ENCODE results near the gene STPG3.

STPG3 gene

DNA sequence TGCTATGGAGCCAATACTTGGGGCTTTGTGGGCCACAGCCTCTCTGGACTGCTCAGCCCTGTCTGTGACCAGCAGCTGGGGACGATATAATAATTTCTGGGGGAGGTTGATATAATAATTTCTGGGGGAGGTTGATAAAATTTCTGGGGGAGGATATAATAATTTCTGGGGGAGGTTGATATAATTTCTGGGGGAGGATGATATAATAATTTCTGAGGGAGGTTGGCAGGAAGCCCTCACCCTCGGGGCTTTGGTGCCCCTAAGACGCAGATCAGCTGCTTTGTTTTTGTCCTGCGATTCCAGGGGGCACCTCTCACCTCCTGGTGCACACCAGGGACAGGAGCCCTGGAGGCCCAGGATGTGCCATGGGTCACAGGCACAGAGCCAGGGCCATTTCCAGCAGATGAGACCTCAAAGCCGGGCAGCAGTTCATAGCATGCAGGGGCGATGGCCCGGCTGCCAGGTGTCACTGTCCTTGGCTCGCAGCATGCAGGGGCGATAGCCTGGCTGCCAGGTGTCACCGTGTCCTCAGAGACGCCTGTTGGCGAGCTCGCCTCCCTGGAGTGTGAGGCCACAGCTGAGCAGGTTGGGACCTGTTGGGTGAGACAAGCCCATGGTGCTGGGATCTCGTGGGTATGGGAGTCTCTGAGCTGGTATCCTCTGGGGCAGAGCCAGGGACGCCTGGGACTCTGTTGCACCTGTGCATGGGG, 22.7 kb downstream of the STPG3 start:
- Histone ChIP-seq H3K4me3 (no peak overlapping the region), H3K27ac (peak overlapping the region in 10 of 21 experiments; percentile 16 to 79 (median 54))

DNA sequence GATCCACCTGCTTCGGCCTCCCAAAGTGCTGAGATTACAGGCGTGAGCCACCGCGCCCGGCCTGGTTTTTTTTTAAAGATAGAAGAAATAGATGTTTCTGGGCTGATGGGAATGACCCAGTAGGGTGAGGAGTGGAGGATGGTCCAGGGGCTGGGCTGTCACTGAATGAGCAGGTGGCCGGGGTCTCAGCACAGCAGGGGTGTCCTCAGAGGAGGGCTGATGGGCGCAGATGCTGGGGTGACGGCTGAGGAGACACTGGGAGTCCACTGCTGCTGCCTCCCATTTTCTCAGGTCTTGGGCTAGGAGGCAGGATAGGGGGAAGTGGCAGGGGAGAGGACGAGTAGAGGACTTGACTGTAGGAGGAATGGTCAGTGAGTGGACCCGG, 24.1 kb downstream of the STPG3 start:
- Histone ChIP-seq H3K4me3 (no peak overlapping the region), H3K27ac (peak overlapping the region in 1 of 21 experiments; percentile 78)

DNA sequence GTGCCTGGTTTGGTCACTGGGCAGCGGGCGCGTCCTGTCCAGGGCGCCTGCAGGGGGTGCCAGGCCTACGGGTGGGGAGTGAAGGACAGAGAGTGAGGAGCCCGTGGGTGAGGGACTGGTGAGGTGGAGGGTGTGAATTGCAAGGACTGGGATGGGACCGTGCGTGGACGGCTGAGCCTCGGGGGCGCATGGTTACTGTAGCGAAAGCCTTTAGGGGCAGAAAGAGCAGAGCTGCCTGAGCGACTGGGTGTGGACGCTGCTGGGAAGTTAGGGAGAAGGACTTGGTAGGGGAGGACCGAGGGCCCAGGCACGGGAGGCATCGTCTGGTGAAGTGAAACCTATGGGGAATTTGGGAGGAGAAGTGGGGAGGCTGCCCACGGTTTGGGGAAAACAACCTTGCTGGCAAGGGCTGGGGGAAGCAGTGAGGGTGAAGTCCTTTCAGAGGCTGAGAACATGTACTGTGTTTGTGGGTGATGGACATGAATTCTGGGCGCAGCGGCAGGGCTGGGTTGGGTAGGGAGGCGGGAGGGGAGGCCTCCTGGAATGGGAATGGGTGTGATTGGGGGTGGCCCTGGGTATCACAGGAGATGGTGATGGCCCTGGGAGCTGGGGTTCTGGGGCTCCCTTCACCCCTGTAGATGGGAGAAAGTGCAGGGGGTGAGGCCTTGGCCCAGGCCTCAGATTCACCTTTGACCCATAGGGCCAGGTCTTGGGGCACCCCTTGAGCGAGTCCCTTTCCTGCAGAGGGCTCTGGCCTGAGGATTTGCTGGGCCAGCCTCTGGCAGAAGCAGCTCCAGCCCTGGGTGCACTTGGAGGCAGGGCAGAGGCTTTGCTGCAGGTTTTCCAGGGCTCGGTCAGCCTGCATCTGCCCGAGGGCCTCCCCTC, 24.7 kb downstream of the STPG3 start:
- Histone ChIP-seq H3K27ac (peak overlapping the region in 14 of 21 experiments; percentile 24 to 88 (median 75)), H3K4me3 (no peak overlapping the region)

DNA sequence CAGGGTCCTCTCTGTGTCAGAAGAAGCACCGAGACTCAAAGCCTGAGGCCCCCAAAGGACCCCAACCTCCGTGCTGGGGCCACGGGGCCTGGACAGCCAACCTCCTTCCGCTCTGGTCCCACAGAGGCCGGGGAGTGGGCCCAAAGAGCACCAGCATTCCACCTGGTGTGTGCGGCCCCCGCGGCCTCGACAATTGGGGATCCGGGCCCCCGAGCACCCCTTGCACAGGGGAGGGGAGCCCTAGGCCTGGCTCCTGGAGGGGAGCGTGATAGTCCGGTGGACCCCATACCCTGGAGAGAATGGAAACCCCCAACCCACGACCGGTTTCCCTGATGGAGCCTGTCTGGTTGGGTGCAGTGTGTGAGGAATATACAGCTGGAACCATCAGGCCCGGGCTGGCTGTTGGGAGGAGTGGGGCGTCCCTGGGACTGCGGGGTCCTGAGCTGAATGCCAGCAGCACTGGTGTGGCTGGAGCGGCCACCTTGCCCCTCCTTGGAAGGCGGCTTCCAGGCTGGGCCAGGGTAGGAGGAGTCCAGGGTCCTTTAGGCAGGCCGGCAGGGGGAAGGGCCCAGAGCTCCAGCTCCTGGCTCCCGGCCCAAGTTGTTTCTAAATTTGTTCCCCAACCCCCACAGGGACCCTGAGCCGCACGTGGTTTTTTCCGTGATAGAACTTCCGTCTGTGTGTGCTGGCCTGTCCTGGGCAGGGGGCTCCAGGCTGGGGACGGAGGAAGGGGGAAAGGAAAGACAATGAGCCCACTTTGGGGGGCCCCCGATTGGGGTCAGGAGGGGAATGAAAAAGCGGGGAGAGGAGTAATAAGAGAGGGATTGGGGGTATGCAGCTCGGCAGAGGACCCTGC, 25.6 kb downstream of the STPG3 start:
- Histone ChIP-seq H3K4me3 (peak overlapping the region; percentile 9 to 51 (median 41)), H3K27ac (peak overlapping the region; percentile 3 to 88 (median 75))

DNA sequence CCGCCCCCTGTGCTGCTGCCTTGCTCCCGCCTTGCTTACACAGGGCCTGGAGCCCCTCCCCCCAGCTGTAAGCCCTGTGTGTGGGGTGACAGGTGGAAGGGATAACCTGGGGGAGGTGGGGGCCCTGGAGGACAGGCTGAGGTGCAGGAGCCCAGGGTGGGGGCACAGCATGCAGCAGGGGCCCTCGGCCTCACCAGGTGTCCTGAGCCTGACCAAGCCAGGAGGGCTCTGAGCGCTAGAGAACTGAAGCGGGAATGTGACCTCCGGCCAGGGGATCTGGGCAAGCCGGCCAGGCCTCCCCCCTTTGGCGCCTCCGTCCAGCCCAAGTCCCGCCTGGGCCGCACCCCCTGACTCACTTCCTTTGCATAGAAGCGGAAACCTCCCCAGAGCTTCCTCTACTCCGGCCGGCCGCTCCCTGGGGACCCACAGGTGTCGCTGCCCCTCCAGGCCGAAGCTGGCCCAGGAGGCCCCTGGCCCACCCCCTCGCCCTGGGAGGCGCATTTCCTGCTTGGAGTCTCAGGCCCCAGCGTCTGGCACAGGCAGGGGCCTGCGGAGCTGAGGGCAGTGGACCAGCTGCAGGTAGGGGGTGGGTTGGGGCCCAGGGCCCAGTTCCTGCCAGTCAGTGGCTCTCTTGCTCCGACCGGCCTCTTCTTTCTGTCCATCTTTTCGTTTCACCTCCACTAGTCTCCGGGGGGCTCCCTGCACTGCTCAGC, 26.4 kb downstream of the STPG3 start, which contains the start of gene TOR4A:
Gene TOR4A, plus strand, starts transcription at position 398 of the 713 bp plus-strand sequence. CDS start 964 bp downstream, outside the sequence.
- H3K4me3 ChIP-seq: peak within 1 kb of the TSS; percentile 27 to 51 (median 41)
- peak within 1 kb of the TSS; percentile 21 to 88 (median 75) for H3K27ac ChIP-seq

DNA sequence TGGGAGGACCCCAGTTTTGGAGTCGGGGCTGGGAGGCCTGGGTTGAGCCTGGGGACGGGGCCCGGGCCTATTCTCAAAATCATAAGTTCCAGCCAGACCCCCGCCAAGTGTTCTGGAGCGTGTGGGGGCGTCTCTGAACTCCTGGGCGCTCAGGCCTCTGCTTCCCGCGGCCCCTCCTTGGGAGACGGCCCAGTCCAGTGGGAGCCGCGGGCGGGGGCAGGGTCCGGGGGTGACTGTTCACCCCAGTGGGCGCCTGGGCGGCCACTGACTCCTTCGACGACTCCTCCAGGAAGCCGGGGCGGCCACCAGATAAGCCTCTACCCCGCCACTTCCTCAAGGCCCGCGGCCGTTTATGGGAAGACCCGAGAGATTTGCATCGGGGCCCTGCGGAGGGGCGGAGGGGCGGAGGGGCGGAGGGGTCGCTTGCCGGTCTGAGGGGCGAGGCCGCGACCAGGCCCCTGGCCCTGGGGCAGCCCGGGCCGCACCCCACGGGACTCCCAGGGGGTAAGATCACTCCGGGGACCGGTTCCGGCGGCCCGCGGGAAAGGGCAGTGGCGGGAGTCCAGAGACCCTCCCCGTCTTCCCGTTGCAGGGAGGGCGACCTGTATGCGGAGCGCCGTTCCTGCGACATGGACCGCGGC, 27.1 kb downstream of the STPG3 start:
- Histone ChIP-seq H3K27ac (peak overlapping the region; percentile 21 to 88 (median 75)), H3K4me3 (peak overlapping the region; percentile 27 to 51 (median 41))

DNA sequence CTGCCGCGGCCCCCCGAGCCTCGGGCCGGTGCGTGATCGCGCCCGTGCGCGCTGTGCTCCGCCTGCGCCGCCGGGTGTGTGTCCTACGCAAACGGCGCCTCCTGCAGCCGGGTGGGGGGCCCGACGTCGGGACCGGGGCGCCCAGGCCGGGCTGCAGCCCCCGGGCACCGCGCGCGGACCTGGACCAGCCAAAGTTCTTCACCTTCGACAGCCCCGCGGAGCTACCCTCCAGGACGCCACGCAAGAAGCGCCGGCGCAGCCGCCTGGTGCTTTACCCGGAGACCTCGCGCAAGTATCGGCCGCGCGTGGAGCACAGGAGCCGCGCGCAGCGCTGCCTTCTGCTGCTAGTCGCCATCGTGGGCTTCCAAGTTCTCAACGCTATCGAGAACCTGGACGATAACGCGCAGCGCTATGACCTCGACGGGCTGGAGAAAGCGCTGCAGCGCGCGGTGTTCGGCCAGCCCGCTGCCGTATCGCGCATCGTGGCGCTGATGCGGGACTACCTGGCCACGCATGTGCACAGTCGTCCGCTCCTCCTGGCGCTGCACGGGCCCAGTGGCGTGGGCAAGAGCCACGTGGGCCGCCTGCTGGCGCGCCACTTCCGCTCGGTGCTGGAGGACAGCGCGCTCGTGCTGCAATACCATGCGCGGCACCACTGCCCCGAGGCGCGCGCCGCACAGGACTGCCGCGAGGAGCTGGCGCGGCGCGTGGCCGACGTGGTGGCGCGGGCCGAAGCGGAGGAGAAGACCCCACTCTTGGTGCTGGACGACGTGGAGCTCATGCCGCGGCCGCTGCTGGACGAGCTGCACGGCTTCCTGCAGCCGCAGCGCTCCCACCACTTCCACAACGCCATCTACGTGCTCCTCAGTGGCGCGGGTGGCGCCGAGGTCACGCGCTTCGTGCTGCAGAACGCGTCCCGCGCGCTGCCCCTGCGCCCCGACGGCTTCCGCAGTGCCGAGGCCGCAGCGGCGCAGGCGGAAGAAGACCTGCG, 27.9 kb downstream of the STPG3 start:
- Histone ChIP-seq H3K4me3 (peak overlapping the region; percentile 27 to 51 (median 41)), H3K27ac (peak overlapping the region in 4 of 21 experiments; percentile 21 to 78 (median 67))

DNA sequence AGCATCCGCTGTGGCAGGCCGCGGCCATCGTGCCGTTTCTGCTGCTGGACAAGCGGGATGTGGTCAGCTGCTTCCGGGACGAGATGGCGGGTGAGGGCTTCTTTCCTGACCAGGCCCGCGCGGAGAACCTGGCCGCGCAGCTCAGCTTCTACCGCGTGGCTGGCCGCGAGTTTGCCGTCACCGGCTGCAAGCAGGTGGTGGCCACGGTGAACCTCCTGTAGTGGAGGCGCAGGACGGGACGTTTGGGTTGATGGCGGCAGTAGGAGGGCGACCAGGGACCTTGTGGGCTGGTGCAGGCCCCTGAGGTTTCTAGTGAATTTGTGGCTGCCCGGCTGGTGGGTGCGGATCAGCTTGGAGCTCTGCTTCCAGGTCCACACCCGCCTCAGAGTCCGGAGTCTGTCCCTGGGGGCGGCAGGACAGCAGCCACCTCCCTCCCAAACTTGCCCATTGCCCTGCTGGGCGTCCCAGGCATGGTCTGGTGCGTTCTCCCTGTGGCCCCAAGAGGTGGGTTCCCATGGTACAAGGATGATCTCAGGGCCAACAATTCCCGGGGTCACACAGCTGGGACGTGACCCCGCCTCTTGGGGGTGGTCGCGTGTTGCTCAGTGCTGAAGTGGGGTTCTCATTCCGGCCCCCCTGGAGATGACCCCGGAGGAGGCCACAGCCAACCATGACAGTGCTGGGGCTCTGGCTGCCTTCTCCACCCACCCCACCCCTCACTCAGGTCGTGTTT, 28.8 kb downstream of the STPG3 start:
- Histone ChIP-seq H3K4me3 (no peak overlapping the region), H3K27ac (no peak overlapping the region)

DNA sequence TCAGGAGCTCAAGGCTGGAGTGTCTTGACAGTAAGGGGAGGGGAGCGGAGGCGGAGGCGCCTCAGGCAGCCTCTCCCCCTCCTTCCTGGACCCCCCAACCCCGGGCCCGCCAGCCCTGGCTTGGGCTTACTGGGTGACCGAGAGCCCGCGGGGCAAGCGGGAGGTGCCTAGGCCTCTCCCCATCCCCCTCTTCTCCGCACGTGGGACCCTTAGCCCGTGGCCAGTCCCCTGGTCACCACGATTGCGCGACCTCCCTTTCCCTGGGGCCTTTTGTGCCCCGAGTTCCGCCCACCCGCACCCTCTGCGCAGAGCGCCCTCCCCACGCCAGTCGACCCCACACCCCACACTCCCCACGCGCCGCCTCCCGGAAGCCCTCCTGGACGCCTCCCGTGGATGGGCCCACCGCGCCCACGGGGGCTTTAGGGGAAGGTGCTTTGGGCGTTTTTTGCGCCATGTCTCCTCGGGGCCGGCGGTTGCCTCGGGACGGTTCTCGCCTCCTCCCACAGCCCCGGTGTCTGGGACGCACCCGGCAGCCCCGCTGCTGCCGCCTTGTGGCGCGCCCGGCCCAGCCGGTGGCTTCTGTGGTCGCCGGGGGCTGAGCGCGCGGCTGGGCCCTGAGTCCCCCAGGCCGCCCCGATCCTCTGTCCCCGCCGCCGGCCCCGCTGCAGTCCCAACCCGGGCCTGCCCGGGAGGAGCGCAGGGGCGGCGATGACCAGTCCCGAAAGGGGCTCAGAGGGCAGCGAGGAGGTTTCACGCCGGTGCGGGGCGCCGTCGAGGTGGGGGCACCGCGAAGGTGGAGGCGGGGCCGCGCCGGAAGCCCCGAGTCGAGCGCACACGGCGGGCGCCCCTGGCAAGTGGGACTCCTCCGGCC, 29.6 kb downstream of the STPG3 start:
- Histone ChIP-seq H3K4me3 (peak overlapping the region in 1 of 7 experiments; percentile 0), H3K27ac (no peak overlapping the region)

DNA sequence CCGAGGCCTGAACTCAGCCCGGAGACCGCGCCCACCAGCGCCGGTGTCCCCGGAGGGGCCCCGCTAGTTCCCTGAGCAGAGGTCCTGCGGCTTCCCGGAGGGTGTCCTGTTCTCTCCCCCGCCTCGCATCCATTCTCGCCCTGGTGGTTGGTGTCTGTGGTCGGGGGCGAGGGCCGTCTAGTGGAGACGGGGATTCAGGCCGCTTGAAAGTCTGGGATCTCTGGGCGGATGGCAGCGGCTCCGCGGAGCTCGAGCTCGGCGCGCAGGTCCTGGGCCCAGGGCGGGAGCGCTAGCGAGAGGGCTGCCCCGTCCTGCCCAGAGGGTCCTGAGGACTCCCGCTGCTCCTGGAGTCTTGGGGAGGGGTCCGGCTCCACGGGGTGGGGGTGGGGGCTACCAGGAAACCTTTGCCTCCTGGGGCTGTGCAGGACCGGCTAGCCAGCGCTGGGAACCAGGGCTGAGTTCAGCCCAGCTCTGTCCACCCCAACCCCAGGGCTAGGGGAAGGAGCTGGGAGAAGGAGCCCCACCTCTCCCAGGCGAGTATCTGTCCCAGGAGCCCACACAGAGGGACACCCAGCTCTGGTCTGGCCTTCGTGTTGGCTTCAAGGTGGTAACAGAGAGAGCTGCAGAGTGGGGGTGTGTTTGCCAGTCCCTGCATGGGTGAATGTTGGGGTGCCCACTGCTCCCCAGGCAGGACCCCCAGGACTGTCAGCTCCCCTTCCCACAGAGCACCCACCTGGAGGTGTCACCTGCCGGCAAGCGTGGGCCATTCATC, 30.4 kb downstream of the STPG3 start:
- Histone ChIP-seq H3K4me3 (peak overlapping the region in 1 of 7 experiments; percentile 0), H3K27ac (no peak overlapping the region)

DNA sequence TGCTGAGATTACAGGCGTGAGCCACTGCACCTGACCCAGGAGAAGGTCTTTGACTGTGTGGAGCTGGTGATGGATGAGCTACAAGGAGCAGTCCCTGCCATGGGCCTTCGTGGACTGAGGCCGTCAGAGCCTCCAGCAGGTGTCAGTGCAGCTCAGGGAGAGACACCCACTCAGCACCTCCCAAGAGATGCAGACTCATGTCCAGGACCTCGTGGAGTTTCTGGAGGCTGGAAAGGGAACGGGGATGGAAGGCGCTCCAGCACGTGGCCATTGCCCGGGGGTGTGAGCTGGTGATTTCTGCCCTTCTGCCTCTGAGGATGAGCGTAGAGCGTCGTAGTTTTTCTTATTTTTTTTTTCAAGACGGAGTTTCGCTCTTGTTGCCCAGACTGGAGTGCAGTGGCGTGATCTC, 35.9 kb downstream of the STPG3 start:
- H3K4me3 ChIP-seq: no peak overlapping the region
- no peak overlapping the region for H3K27ac ChIP-seq

DNA sequence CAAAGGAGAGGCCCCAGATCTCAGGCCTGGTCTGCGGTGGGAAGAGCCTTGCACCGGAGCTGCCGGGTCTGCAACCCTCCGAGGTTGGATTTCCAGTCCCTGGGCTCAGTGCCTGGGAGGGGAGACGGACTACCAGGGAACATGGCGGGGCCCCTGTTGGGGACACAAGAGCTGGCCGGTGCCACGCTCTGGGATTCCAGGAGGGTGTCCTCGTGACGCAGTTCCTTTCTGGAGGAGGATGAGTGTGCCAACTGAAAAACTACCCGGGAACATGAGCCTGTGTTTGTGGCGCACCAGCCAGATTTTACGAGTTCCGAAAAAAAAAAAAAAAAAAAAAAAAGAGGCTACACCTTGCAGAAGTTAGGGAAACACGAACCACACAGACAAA, 42.0 kb downstream of the STPG3 start:
- H3K27ac ChIP-seq: no peak overlapping the region
- no peak overlapping the region for H3K4me3 ChIP-seq

DNA sequence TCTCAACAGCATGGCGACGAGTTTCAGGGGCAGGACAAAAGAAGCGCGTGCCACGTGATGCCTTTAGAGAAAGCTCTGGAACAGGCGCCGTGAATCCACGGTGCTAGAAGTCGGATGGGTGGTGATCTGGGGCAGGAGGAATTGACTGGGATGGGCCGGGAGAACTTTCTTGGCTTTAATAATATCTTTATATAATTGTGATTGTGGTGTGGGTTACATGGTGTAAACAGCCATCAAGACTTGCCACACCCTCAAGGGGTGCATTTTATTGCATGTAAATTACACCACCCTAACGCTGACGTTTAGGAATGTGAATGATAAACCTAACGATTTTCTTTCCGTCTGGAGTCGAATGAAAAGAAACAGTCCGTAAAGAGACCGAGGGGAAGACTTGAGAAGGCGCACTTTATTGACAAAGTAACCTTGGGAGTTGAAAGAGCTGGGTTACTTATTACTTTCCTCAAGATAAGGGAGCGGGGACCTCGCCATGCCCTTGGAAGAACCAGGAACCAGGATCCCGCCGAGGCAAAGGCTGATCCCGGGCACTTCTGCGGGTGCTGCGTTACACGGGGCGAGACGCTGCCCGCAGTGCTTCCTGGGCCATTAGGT, 42.5 kb downstream of the STPG3 start:
- no peak overlapping the region for H3K4me3 ChIP-seq
- no peak overlapping the region for H3K27ac ChIP-seq

DNA sequence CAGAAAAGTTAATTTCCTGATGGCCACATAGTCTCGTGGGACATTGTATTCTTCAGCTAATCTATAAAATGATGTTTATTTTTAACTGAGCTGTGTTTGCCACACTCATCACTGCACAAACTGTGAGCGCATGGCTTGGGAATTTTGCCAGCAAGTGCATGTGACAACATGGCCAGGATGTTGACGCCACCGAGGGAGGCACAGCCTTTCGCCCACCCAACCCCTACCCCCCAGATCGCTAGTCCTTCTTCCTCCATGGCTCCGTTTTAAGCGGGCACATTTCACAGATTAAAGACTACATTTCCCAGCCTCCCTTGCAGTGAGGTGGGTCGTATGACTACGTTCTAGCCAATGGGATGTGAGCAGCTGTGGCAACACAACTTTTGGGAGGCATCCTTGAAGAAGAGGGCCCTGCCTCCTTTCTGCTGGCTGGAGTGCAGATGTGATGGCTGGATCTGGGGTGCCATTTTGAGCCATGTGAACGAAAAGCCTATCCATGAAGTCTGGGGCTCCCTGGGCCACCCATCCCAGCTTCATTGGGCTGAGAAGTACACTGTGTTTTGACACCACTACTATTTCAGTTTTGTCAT, 43.1 kb downstream of the STPG3 start:
- Histone ChIP-seq H3K4me3 (no peak overlapping the region), H3K27ac (no peak overlapping the region)
